Measurements from ENCODE around the gene HORMAD2.

DNA sequence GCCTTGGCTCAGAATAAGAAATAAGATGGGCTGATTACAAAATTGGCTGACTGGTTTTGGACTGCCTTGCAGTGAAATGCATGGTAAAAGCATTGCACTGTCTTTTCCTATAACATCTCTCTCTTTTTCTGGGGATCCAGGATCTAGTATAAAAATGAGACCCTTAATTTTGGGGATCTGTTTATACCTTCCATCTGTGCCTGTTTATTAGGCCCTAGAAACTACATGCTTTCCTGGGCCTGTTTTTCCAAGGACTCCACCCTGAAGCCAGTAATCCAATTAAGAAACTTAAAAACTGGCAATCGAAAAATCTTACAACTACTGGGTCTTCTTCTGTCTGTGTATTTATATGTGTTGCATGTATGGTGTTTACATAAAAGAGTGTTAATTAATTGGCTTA, 14.5 kb downstream of the HORMAD2 start:
- TF ChIP-seq POLR2AphosphoS2 (conservative IDR thresholded peaks at IDR 0.05; ENCODE audit: low read length) (no peak), RAD21 (conservative IDR thresholded peaks at IDR 0.05 in 1 of 2, IDR thresholded peaks at IDR 0.05 in 1 of 2) (no peak), MAZ (IDR thresholded peaks at IDR 0.05; ENCODE audit: borderline replicate concordance, low read depth, low read length) (no peak), EP300 (IDR thresholded peaks at IDR 0.05) (no peak)
- TF ChIP-seq, protein P1, sequence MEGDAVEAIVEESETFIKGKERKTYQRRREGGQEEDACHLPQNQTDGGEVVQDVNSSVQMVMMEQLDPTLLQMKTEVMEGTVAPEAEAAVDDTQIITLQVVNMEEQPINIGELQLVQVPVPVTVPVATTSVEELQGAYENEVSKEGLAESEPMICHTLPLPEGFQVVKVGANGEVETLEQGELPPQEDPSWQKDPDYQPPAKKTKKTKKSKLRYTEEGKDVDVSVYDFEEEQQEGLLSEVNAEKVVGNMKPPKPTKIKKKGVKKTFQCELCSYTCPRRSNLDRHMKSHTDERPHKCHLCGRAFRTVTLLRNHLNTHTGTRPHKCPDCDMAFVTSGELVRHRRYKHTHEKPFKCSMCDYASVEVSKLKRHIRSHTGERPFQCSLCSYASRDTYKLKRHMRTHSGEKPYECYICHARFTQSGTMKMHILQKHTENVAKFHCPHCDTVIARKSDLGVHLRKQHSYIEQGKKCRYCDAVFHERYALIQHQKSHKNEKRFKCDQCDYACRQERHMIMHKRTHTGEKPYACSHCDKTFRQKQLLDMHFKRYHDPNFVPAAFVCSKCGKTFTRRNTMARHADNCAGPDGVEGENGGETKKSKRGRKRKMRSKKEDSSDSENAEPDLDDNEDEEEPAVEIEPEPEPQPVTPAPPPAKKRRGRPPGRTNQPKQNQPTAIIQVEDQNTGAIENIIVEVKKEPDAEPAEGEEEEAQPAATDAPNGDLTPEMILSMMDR (IDR thresholded peaks at IDR 0.05), result no peak
- TF ChIP-seq, protein P2, sequence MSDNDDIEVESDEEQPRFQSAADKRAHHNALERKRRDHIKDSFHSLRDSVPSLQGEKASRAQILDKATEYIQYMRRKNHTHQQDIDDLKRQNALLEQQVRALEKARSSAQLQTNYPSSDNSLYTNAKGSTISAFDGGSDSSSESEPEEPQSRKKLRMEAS (IDR thresholded peaks at IDR 0.05), result no peak

Data from A549 (cell line).